Neural cell (in vitro differentiated cells): ENCODE results near the gene COL18A1.

ENCODE experiments used
- EP300 ChIP-seq: fragments of 450-650 bp; conservative IDR thresholded peaks from 2 replicates; pipeline ENCODE4 v1.6.1; 2014; ENCODE audit warnings: antibody characterized with exemption, mild to moderate bottlenecking, moderate library complexity; ENCODE audit not compliant: poor library complexity, severe bottlenecking
- POLR2AphosphoS5 ChIP-seq: IDR thresholded peaks from 2 replicates; pipeline ENCODE4 v1.6.1; 2012
- TAF1 ChIP-seq: IDR thresholded peaks from 2 replicates; pipeline ENCODE4 v1.6.1; 2012; ENCODE audit warnings: low read depth
- TF ChIP-seq, protein P1 (sequence below): fragments of 450-650 bp; IDR thresholded peaks from 2 replicates; pipeline ENCODE4 v1.5.1; 2014; ENCODE audit warnings: antibody characterized with exemption, mild to moderate bottlenecking, moderate library complexity; ENCODE audit not compliant: poor library complexity, severe bottlenecking

DNA sequence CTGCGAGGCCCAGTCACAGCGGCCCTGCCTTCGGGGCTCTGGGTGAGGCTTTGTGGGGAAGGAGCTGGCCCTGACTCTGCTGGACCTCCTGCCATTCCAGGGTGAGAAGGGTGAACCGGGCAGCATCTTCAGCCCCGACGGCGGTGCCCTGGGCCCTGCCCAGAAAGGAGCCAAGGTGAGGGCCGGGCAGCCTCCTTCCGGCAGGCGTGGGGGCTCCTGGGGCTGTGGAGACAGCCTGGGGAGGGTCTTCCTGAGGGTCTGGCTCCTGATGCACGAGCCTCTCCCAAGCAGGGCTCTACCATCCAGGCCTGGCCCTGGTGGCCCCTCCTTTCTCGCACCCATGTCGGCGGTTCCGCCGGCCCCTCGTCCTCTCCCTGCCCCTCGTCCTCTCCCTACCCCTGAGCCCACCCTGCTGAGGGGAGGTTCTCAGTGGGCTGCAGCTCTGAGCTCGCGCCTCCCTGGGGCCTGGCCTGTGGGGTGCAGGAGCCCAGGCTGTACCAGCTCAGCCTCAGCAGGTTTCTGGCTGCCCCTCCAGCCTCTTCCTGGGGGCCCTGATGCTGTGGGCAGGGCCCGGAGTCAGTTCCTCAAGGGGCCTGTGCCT lies 88.5 kb downstream of the COL18A1 start:
- TF ChIP-seq EP300 (no peak), POLR2AphosphoS5 (no peak), TAF1 (no peak)
- TF ChIP-seq, protein P1, sequence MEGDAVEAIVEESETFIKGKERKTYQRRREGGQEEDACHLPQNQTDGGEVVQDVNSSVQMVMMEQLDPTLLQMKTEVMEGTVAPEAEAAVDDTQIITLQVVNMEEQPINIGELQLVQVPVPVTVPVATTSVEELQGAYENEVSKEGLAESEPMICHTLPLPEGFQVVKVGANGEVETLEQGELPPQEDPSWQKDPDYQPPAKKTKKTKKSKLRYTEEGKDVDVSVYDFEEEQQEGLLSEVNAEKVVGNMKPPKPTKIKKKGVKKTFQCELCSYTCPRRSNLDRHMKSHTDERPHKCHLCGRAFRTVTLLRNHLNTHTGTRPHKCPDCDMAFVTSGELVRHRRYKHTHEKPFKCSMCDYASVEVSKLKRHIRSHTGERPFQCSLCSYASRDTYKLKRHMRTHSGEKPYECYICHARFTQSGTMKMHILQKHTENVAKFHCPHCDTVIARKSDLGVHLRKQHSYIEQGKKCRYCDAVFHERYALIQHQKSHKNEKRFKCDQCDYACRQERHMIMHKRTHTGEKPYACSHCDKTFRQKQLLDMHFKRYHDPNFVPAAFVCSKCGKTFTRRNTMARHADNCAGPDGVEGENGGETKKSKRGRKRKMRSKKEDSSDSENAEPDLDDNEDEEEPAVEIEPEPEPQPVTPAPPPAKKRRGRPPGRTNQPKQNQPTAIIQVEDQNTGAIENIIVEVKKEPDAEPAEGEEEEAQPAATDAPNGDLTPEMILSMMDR, result no peak
